Neural crest cell (in vitro differentiated cells): ENCODE results near the gene SPTLC1. TPM values are rescaled to one million over a fixed set of nuclear protein-coding genes. Genes with fewer than 3 reads are reported as not detected.
"Not testable (repeated sequence)": the region's sequence is repeated elsewhere in the genome, so short reads cannot be mapped to it uniquely, and the experiment has no call there.

Source experiments
- DNase-seq: peaks from one replicate; pipeline ENCODE4 v3.0.0; 2021; ENCODE audit warnings: low read depth, mixed read lengths, low spot score
- H3K27ac Mint-ChIP-seq: one replicate; pipeline ENCODE4 v1.8.0; 2021; ENCODE audit warnings: mild to moderate bottlenecking, mixed read lengths; ENCODE audit not compliant: unreplicated experiment
- H3K27me3 Mint-ChIP-seq: 2 replicates; pipeline ENCODE4 v1.8.0; 2021; ENCODE audit warnings: low read depth, mild to moderate bottlenecking, mixed read lengths
- H3K36me3 Mint-ChIP-seq: 2 replicates; pipeline ENCODE4 v1.8.0; 2021; ENCODE audit warnings: low read depth, mild to moderate bottlenecking, mixed read lengths
- H3K4me1 Mint-ChIP-seq: 2 replicates; pipeline ENCODE4 v1.8.0; 2021; ENCODE audit warnings: mixed read lengths
- H3K4me3 Mint-ChIP-seq: one replicate; pipeline ENCODE4 v1.8.0; 2021; ENCODE audit warnings: mild to moderate bottlenecking, mixed read lengths
- H3K9me3 Mint-ChIP-seq: 2 replicates; pipeline ENCODE4 v1.8.0; 2021; ENCODE audit warnings: mixed read lengths
- total RNA-seq: library from RNA; stranded (reverse); gene quantifications from 2 replicates; pipeline ENCODE4 v1.2.1, GENCODE V29; 2021
- TF ChIP-seq, protein P1 (sequence below): fragments of 200-600 bp; sonication (generic); conservative IDR thresholded peaks from 2 replicates; pipeline ENCODE4 v1.5.0; 2021; ENCODE audit warnings: antibody characterized with exemption, mild to moderate bottlenecking

SPTLC1 gene
- total RNA-seq, 1 donor from 2014 or later = 51.8 TPM

DNA sequence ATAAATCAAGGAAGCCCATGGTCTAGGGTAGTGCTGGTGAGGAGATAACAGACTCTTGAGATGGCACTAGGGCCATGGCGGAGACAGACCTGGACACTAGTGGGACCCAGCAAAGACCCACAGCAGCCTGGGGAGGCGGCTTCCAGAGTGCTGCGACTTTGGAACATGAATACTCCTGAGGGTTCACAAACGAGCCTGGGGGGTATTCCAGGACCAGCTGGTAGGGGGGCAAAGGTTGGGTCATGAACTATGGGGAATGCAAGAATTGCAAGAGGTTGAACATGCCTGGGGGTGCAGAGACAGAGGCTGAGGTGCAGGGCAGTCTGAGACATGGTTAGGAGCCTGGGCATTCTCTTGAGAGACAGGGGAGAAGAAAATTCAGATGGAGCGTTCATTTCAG, 43.8 kb upstream of the SPTLC1 start:
- Mint-ChIP-seq H3K27me3 (peaks cover 2% of the 10 kb centered on the region), H3K9me3 (peaks cover 8% of the 10 kb centered on the region), H3K36me3 (no peaks in the 10 kb centered on the region), H3K4me3 (no peak overlapping the region), H3K4me1 (peaks cover 4% of the 10 kb centered on the region), H3K27ac (no peak overlapping the region)
- TF ChIP-seq, protein P1, sequence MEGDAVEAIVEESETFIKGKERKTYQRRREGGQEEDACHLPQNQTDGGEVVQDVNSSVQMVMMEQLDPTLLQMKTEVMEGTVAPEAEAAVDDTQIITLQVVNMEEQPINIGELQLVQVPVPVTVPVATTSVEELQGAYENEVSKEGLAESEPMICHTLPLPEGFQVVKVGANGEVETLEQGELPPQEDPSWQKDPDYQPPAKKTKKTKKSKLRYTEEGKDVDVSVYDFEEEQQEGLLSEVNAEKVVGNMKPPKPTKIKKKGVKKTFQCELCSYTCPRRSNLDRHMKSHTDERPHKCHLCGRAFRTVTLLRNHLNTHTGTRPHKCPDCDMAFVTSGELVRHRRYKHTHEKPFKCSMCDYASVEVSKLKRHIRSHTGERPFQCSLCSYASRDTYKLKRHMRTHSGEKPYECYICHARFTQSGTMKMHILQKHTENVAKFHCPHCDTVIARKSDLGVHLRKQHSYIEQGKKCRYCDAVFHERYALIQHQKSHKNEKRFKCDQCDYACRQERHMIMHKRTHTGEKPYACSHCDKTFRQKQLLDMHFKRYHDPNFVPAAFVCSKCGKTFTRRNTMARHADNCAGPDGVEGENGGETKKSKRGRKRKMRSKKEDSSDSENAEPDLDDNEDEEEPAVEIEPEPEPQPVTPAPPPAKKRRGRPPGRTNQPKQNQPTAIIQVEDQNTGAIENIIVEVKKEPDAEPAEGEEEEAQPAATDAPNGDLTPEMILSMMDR = no peak
- DNase-seq = no peak

GRCh38 chr9:92158097-92158601, 42.9 kb upstream of the SPTLC1 start:
- TF ChIP-seq, protein P1 = no peak
- peaks cover 10% of the 10 kb centered on the region for H3K4me1 Mint-ChIP-seq
- H3K4me3 Mint-ChIP-seq = no peak overlapping the region
- no peak overlapping the region for H3K27ac Mint-ChIP-seq
- no peaks in the 10 kb centered on the region for H3K36me3 Mint-ChIP-seq
- no peak for DNase-seq
- peaks cover 2% of the 10 kb centered on the region for H3K27me3 Mint-ChIP-seq
- H3K9me3 Mint-ChIP-seq = peaks cover 8% of the 10 kb centered on the region

DNA sequence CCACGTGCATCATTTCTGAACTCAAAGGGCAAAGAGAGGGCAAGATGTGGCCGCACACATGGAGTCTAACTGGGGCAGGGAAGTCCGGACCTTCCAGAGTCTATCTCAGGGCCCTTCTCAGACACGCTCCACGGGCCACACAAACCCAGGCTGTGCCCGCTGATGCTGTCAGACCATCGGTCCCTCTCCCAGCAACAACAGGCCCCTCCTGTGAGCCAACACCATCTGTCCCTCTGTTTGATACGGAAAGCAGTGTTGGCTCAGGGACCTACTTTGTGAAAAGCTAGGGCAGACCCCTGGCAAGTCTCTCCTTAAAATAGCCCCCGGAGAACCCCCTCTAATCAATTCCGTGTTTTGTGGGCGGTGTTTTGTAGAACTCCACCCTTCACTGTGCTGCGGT, 40.5 kb upstream of the SPTLC1 start:
- H3K36me3 Mint-ChIP-seq, H3K27me3 Mint-ChIP-seq, H3K27ac Mint-ChIP-seq, DNase-seq, H3K4me3 Mint-ChIP-seq, H3K9me3 Mint-ChIP-seq: not testable (repeated sequence)
- H3K4me1 Mint-ChIP-seq = peaks cover 10% of the 10 kb centered on the region

- H3K27me3 Mint-ChIP-seq = peaks cover 5% of the 10 kb centered on the region
- no peak for DNase-seq
- H3K9me3 Mint-ChIP-seq = peaks cover under 1% of the 10 kb centered on the region
- TF ChIP-seq, protein P1 = no peak
- H3K36me3 Mint-ChIP-seq = no peaks in the 10 kb centered on the region
- H3K4me3 Mint-ChIP-seq = no peak overlapping the region
- H3K4me1 Mint-ChIP-seq = peaks cover 6% of the 10 kb centered on the region
- no peak overlapping the region for H3K27ac Mint-ChIP-seq
Observed at GRCh38 chr9:92155221-92155620, 40.0 kb upstream of the SPTLC1 start.

DNA sequence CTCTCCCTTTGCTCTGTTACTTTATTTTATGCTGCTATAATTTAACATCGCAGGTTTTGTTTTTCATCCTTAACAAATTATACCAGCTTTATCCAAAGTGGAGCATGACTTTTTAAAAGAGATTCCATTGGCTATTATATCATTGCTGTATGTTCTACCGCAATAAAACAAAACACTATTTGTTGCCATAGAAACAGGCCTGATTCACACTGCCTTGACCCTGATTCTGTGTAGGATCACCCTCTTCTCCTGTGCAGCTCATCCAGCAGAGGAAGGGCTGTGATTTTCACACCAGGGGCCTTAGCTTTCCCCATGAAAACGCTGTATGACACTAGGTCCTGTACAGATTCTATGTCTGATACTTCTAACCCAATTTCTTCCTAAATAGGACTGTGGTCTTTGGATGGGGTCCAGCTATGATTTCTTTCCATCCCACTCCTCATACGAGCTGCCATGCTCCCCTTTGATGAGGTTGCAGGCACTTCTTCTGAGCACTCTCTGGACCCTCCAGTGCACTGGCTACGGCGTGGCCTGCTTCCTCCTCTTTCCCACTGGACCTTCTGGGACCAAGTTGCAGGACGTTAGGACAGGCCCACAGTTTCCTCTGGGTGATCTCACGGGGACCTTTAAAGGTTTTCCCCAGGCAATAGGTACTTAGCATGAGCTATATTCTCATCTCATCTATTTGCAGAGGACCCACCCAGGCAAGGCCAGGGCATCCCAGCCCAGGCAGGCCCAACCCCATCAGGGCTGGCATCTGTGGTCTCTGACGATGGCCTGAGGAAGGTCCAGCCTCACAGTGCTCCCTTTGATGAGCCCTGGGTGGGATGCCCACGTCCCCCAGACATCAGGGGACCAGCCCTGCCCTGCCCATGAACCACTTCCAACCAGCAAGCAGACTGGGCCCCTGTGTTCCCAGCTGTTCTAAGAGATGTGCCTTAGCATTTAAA, 38.5 kb upstream of the SPTLC1 start:
- not testable (repeated sequence) for H3K4me3 Mint-ChIP-seq, H3K4me1 Mint-ChIP-seq, H3K27me3 Mint-ChIP-seq, H3K27ac Mint-ChIP-seq, H3K36me3 Mint-ChIP-seq, H3K9me3 Mint-ChIP-seq, DNase-seq

- Mint-ChIP-seq H3K36me3 (no peaks in the 10 kb centered on the region), H3K27ac (no peak overlapping the region), H3K27me3 (peaks cover 2% of the 10 kb centered on the region), H3K4me3 (no peak overlapping the region), H3K4me1 (peaks cover 16% of the 10 kb centered on the region), H3K9me3 (no peaks in the 10 kb centered on the region)
- DNase-seq = no peak
- TF ChIP-seq, protein P1 = no peak
Observed at GRCh38 chr9:92151691-92152393, 36.6 kb upstream of the SPTLC1 start.

GRCh38 chr9:92150501-92151470, 35.6 kb upstream of the SPTLC1 start:
- H3K4me1 Mint-ChIP-seq = peaks cover 24% of the 10 kb centered on the region
- not testable (repeated sequence) for DNase-seq, H3K9me3 Mint-ChIP-seq, H3K27ac Mint-ChIP-seq, H3K27me3 Mint-ChIP-seq, H3K4me3 Mint-ChIP-seq, H3K36me3 Mint-ChIP-seq
